ENCODE data around the gene GTPBP2. TPM values are rescaled to one million over a fixed set of nuclear protein-coding genes. Genes with fewer than 3 reads are reported as not detected.

Gene GTPBP2
- total RNA-seq, 1 donor from 2014 or later, result 45.7 TPM

GRCh38 chr6:43674921-43675320 is 45.9 kb upstream of the GTPBP2 start:
- H3K36me3 ChIP-seq, result peaks cover 0 to 57% of the 10 kb centered on the region in 2 donors
- intact Hi-C loops (cut with DNase I), result no loop called here
- no peak for DNase-seq (ENCODE audit: extremely low spot score in 2 of 2)
- peaks cover 10% of the 10 kb centered on the region for H3K4me1 ChIP-seq
- TF ChIP-seq POLR2AphosphoS5 (IDR thresholded peaks at IDR 0.05; ENCODE audit: insufficient read depth in 1 of 2, low read depth in 1 of 2) (no peak), CTCF (IDR thresholded peaks at IDR 0.05) (no peak), POLR2A (IDR thresholded peaks at IDR 0.05) (no peak)
- no peak overlapping the region for H3K27ac ChIP-seq
- H3K9me3 ChIP-seq, result no peaks in the 10 kb centered on the region
- H3K27me3 ChIP-seq, result no peaks in the 10 kb centered on the region
- H3K4me3 ChIP-seq, result no peak overlapping the region

GRCh38 chr6:43674291-43674690 is 45.2 kb upstream of the GTPBP2 start:
- Histone ChIP-seq H3K36me3 (peaks cover 0 to 57% of the 10 kb centered on the region in 2 donors), H3K27ac (no peak overlapping the region), H3K4me3 (no peak overlapping the region), H3K9me3 (no peaks in the 10 kb centered on the region), H3K4me1 (peaks cover 17% of the 10 kb centered on the region), H3K27me3 (no peaks in the 10 kb centered on the region)
- intact Hi-C loops (cut with DNase I), result no loop called here
- no peak for DNase-seq (ENCODE audit: extremely low spot score in 2 of 2)
- TF ChIP-seq POLR2AphosphoS5 (IDR thresholded peaks at IDR 0.05; ENCODE audit: insufficient read depth in 1 of 2, low read depth in 1 of 2) (no peak), CTCF (IDR thresholded peaks at IDR 0.05) (no peak), POLR2A (IDR thresholded peaks at IDR 0.05) (no peak)

GRCh38 chr6:43673444-43674084 is 44.5 kb upstream of the GTPBP2 start:
- Histone ChIP-seq H3K36me3 (peaks cover 0 to 57% of the 10 kb centered on the region in 2 donors), H3K27me3 (no peaks in the 10 kb centered on the region), H3K9me3 (no peaks in the 10 kb centered on the region), H3K27ac (no peak overlapping the region), H3K4me3 (no peak overlapping the region), H3K4me1 (peaks cover 24% of the 10 kb centered on the region)
- no peak for TF ChIP-seq POLR2A (IDR thresholded peaks at IDR 0.05)
- TF ChIP-seq POLR2AphosphoS5 (IDR thresholded peaks at IDR 0.05; ENCODE audit: insufficient read depth in 1 of 2, low read depth in 1 of 2), result no peak
- TF ChIP-seq CTCF (IDR thresholded peaks at IDR 0.05), result no peak
- no peak for DNase-seq (ENCODE audit: extremely low spot score in 2 of 2)
- intact Hi-C loops (cut with DNase I), result no loop called here

GRCh38 chr6:43671801-43672690 is 43.0 kb upstream of the GTPBP2 start:
- intact Hi-C loops (cut with DNase I), result no loop called here
- peaks cover 0 to 44% of the 10 kb centered on the region in 2 donors for H3K36me3 ChIP-seq
- H3K4me3 ChIP-seq, result no peak overlapping the region
- H3K27ac ChIP-seq, result no peak overlapping the region
- no peaks in the 10 kb centered on the region for H3K27me3 ChIP-seq
- peaks cover 37% of the 10 kb centered on the region for H3K4me1 ChIP-seq
- no peak for DNase-seq (ENCODE audit: extremely low spot score in 2 of 2)
- H3K9me3 ChIP-seq, result no peaks in the 10 kb centered on the region
- TF ChIP-seq POLR2A (IDR thresholded peaks at IDR 0.05) (no peak), CTCF (IDR thresholded peaks at IDR 0.05) (no peak), POLR2AphosphoS5 (IDR thresholded peaks at IDR 0.05; ENCODE audit: insufficient read depth in 1 of 2, low read depth in 1 of 2) (no peak)
